Measurements from ENCODE around the gene LRRN2.

DNA sequence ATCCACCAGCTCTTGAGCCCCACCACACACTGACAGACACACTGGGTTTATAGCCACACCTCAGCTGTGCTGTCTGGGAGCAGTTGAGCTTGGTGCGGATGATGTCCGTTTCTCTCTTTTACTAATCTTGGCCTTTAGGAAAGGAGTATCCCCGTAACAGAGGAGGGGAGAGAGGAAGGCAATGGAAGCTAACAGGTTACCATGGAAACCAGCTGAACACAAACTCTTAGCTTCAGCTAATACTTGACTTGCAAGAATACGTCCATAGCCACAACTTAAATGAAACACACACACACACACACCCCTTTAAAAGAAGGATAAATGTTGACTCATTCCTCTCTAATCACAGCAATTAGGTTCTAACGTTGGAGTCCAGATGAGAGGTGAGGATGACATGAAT, 28.0 kb upstream of the LRRN2 start:
- TF ChIP-seq EP300 (IDR thresholded peaks at IDR 0.05; ENCODE audit: borderline replicate concordance) (no peak), FOXM1 (IDR thresholded peaks at IDR 0.05; ENCODE audit: borderline replicate concordance, low read depth) (no peak), RAD21 (IDR thresholded peaks at IDR 0.05; ENCODE audit: low read depth) (no peak), TAF1 (IDR thresholded peaks at IDR 0.05; ENCODE audit: low read depth) (no peak), TCF12 (IDR thresholded peaks at IDR 0.05; ENCODE audit: low read depth) (no peak)

Measured in Ishikawa (cell line).